ENCODE measurements around the gene CKB.
"Not testable (repeated sequence)": the region's sequence is repeated elsewhere in the genome, so short reads cannot be mapped to it uniquely, and the experiment has no call there.

DNA sequence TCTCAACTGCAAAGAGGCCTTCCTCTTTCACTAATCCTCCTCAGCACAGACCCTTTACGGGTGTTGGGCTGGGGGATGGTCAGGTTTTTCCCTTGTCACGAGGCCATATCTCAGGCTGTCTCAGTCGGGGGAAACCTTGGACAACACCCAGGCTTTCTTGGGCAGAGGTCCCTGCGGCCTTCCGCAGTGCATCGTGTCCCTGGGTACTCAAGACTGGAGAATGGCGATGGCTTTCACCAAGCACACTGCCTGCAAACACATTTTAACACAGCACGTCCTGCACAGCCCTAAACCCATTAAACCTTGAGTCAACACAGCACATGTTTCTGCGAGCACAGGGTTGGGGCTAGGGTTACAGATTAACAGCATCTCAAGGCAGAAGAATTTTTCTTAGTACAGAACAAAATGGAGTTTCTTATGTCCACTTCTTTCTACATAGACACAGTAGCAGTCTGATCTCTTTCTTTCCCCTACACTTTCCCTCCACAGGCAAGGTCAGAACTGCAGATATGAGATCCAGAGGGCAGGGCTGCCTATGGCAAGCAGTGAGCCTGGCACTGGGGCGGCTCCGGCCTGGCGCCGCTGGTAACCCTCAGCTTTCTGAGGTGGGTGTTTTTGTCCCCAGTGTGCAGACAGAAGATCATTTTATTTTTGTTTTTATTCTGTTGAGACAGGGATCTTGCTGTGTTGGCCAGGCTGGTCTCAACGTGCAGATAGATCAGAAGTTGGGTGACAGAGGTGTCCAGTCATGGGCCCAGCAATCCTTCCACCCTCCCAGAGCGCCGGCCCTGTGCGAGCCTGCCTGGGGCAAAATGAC is 3.0 kb upstream of the CKB start:
- TF ChIP-seq, protein P1, sequence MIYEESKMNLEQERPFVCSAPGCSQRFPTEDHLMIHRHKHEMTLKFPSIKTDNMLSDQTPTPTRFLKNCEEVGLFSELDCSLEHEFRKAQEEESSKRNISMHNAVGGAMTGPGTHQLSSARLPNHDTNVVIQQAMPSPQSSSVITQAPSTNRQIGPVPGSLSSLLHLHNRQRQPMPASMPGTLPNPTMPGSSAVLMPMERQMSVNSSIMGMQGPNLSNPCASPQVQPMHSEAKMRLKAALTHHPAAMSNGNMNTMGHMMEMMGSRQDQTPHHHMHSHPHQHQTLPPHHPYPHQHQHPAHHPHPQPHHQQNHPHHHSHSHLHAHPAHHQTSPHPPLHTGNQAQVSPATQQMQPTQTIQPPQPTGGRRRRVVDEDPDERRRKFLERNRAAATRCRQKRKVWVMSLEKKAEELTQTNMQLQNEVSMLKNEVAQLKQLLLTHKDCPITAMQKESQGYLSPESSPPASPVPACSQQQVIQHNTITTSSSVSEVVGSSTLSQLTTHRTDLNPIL (CRISPR knock-in tag; IDR thresholded peaks at IDR 0.05; ENCODE audit: low read depth): not testable (repeated sequence)
- TF ChIP-seq, protein P2, sequence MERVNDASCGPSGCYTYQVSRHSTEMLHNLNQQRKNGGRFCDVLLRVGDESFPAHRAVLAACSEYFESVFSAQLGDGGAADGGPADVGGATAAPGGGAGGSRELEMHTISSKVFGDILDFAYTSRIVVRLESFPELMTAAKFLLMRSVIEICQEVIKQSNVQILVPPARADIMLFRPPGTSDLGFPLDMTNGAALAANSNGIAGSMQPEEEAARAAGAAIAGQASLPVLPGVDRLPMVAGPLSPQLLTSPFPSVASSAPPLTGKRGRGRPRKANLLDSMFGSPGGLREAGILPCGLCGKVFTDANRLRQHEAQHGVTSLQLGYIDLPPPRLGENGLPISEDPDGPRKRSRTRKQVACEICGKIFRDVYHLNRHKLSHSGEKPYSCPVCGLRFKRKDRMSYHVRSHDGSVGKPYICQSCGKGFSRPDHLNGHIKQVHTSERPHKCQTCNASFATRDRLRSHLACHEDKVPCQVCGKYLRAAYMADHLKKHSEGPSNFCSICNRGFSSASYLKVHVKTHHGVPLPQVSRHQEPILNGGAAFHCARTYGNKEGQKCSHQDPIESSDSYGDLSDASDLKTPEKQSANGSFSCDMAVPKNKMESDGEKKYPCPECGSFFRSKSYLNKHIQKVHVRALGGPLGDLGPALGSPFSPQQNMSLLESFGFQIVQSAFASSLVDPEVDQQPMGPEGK (CRISPR knock-in tag; IDR thresholded peaks at IDR 0.05; ENCODE audit: borderline replicate concordance): not testable (repeated sequence)
- TF ChIP-seq GLIS3 (CRISPR knock-in tag; IDR thresholded peaks at IDR 0.05); BACH2 (CRISPR knock-in tag; IDR thresholded peaks at IDR 0.05; ENCODE audit: borderline replicate concordance); ZFP3 (CRISPR knock-in tag; IDR thresholded peaks at IDR 0.05); RARB (CRISPR knock-in tag; IDR thresholded peaks at IDR 0.05); PPARA (CRISPR knock-in tag; IDR thresholded peaks at IDR 0.05; ENCODE audit: borderline replicate concordance); CSDC2 (CRISPR knock-in tag; IDR thresholded peaks at IDR 0.05); ARNTL (CRISPR knock-in tag; IDR thresholded peaks at IDR 0.05; ENCODE audit: borderline replicate concordance, low read depth): not testable (repeated sequence)

All from SK-N-SH treated with all-trans-retinoic acid at 6 μM for 48 hours (cell line).